Gastroesophageal sphincter (tissue), 3 donors: ENCODE measurements around the gene PIAS1.

ENCODE experiments used
- CTCF ChIP-seq, 4 experiments: fragments of 200-600 bp in 2 of 4; fragments of 450-650 bp in 2 of 4; sonication (generic) in 1 of 4; IDR thresholded peaks; one replicate each; pipeline ENCODE4 v1.5.1; 2017 to 2019; ENCODE audit warnings: antibody characterized with exemption in 4 of 4, mild to moderate bottlenecking in 2 of 4, moderate library complexity in 2 of 4
- POLR2AphosphoS5 ChIP-seq: sonication (generic); formaldehyde crosslinking; IDR thresholded peaks from one replicate; pipeline ENCODE4 v1.6.1; 2017; ENCODE audit warnings: antibody characterized with exemption

DNA sequence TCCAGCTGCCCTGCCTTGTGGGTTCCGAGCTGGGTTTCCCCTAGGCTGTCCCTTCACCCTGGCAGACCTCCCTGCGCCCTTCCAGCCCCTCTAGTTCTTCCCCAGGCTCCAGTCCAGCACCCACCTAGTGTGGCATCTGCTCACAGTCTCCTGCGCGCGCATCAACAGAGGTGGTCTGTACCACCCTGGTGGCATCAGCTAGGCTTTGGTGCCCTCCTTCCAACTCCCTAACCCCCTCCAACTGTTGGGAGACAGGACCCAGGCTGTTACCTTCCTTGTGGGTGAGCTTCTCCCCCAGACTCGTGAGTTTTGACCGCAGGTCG is 143.0 kb downstream of the PIAS1 start:
- no peak for TF ChIP-seq CTCF (IDR thresholded peaks at IDR 0.05)
- TF ChIP-seq POLR2AphosphoS5, result no peak
